AG09309 (cell line): Measurements from ENCODE around the gene RAB3B.
A peak's percentile ranks its signal among the peaks of the same experiment; 100 is the strongest.

Experiments used
- DNase-seq: peaks from one replicate; pipeline ENCODE4 v3.0.0-alpha.2; 2010; ENCODE audit warnings: low read depth
- H3K4me3 ChIP-seq: 2 replicates; pipeline ENCODE4 v1.5.1; 2011; ENCODE audit warnings: mild to moderate bottlenecking, low read depth, low read length, moderate library complexity; ENCODE audit not compliant: control insufficient read depth
- CTCF ChIP-seq: IDR thresholded peaks from 2 replicates; pipeline ENCODE4 v1.5.1; 2011; ENCODE audit warnings: mild to moderate bottlenecking, low read depth, low read length, inconsistent platforms; ENCODE audit not compliant: insufficient read depth, control insufficient read depth; ENCODE audit errors: missing control alignments

Gene RAB3B

GRCh38 chr1:51962486-51963356 lies 27.8 kb downstream of the RAB3B start:
- H3K4me3 ChIP-seq: no peak overlapping the region
- peak; percentile 13 for TF ChIP-seq CTCF

GRCh38 chr1:51961954-51962353 lies 28.5 kb downstream of the RAB3B start:
- H3K4me3 ChIP-seq: no peak overlapping the region
- DNase-seq: no peak
- no peak for TF ChIP-seq CTCF

More at GRCh38 chr1:51962486-51963356, 27.8 kb downstream of the RAB3B start:
- DNase-seq: no peak

DNA sequence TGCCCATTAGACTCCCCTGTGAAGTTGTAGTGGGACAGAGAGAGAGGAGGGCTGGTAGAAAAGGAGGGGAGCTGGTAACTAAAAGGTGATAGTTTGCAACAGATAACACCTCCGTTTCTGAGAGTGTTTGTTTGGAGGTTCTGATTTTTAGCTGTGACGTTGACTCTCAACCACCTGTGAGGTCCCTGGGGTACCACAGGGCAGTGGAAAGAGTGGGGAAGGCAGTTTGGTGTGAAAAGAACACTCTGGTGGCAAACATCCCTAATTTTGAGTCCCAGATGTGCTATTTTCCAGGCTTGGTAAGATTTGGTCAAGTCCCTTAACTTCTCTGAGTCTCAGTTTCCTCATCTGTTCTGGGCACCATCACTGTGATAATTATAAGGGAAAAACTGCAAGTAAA lies 29.3 kb downstream of the RAB3B start:
- DNase-seq: no peak
- no peak for TF ChIP-seq CTCF
- H3K4me3 ChIP-seq: no peak overlapping the region

DNA sequence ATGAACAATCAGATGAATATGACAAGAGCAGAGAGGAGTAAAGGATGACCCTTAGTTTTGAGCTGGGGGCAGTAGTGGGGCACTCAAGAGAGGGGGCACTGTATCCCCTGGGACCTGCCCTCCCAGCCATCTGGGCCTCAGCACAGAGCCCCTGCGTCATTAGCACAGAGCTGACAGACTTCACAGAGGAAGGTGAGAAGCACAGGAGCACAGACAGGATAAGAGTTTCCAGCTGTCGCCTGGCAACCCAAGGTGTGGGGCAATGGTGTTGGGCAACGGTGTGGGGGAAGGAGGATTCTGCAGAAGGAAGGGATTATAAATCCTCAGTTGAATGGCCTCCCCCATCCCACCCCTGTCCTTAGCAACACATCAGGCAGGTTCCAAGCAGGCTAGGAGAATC lies 30.2 kb downstream of the RAB3B start:
- TF ChIP-seq CTCF: no peak

DNA sequence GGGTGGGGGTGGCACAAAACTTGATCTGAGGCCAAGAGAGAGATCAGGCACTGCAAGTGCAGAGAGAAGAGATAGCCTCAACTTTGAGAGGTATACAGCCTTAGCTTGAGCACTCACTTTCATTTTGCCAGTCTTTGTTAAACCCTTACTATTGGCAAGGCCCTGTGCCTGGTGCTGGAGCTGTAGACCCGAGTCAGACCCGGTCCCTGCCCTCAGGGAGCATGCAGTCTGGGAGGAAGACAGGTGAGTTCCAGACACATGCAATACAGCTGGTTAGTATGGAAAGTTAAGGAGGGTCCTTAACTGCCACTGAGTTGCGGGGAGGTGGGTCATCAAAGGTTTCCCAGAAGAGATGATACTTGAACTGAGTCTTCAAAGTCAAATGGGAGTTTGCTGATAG lies 31.7 kb downstream of the RAB3B start:
- TF ChIP-seq CTCF: no peak
- DNase-seq: no peak
- no peak overlapping the region for H3K4me3 ChIP-seq

More for the DNA sequence above, 30.2 kb downstream of the RAB3B start:
- H3K4me3 ChIP-seq: no peak overlapping the region
- no peak for DNase-seq

- TF ChIP-seq CTCF: no peak
- no peak overlapping the region for H3K4me3 ChIP-seq
- DNase-seq: no peak
Observed at GRCh38 chr1:51957618-51958017, 32.9 kb downstream of the RAB3B start.
